GM06990 (cell line): ENCODE measurements around the gene ORMDL2.

Experiments
- DNase-seq: peaks from one replicate; pipeline ENCODE4 v3.0.0-alpha.2; 2011; ENCODE audit not compliant: insufficient read length; ENCODE audit errors: extremely low read depth
- H3K27me3 ChIP-seq: replicated peaks from 2 replicates; pipeline ENCODE4 v1.6.0; 2011; ENCODE audit warnings: low read length; ENCODE audit not compliant: control insufficient read depth, insufficient read depth
- H3K36me3 ChIP-seq: 2 replicates; pipeline ENCODE4 v1.5.1; 2011; ENCODE audit warnings: low read length; ENCODE audit not compliant: control insufficient read depth, insufficient read depth
- H3K4me3 ChIP-seq: replicated peaks from 2 replicates; pipeline ENCODE4 v1.5.1; 2011; ENCODE audit warnings: low read depth, mild to moderate bottlenecking, control low read depth, low read length
- TF ChIP-seq, protein P1 (sequence below): IDR thresholded peaks from 2 replicates; pipeline ENCODE4 v1.5.1; 2011; ENCODE audit warnings: low read length, control low read depth, mild to moderate bottlenecking, inconsistent platforms; ENCODE audit not compliant: insufficient read depth, poor library complexity, severe bottlenecking

ORMDL2 gene

DNA sequence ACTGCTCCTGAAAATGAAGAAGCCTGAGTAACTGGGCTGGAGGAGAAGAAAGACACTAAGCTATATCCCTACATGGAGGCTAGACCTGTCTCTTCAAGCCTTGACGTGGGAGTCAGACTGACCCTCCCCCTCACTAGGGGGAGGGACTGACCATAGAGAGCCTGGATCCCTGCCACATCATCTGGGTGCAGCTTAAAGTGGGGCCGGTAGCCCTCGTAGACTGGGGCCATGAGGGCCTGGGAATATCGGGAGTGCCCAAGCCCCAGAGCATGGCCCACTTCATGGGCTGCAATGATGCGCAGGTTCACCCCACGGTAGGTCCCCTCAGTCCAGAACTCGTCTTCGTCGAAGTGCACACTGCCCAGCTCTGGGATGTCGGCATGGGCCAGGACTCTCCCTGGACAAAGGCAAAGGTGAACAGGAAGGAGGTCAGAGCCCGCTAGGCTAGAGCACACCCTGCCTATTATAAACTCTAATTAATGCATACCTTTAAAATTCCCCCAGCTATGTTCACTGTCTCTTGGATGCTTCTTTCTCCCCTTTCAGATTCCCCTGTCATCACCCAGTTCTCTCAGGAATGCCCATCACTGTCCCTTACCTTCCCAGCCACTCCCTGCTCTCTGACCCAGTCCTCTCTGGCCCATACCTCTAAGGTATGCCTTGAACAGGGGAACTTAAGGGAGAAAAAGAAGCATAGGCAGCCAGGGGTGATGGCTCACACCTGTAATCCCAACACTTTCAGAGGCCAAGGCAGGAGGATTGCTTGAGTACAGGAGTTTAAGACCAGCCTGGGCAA, 21.7 kb downstream of the ORMDL2 start:
- DNase-seq, result no peak
- TF ChIP-seq, protein P1, sequence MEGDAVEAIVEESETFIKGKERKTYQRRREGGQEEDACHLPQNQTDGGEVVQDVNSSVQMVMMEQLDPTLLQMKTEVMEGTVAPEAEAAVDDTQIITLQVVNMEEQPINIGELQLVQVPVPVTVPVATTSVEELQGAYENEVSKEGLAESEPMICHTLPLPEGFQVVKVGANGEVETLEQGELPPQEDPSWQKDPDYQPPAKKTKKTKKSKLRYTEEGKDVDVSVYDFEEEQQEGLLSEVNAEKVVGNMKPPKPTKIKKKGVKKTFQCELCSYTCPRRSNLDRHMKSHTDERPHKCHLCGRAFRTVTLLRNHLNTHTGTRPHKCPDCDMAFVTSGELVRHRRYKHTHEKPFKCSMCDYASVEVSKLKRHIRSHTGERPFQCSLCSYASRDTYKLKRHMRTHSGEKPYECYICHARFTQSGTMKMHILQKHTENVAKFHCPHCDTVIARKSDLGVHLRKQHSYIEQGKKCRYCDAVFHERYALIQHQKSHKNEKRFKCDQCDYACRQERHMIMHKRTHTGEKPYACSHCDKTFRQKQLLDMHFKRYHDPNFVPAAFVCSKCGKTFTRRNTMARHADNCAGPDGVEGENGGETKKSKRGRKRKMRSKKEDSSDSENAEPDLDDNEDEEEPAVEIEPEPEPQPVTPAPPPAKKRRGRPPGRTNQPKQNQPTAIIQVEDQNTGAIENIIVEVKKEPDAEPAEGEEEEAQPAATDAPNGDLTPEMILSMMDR, result no peak
- Histone ChIP-seq H3K36me3 (no peaks in the 10 kb centered on the region), H3K4me3 (no peak overlapping the region), H3K27me3 (no peaks in the 10 kb centered on the region)

DNA sequence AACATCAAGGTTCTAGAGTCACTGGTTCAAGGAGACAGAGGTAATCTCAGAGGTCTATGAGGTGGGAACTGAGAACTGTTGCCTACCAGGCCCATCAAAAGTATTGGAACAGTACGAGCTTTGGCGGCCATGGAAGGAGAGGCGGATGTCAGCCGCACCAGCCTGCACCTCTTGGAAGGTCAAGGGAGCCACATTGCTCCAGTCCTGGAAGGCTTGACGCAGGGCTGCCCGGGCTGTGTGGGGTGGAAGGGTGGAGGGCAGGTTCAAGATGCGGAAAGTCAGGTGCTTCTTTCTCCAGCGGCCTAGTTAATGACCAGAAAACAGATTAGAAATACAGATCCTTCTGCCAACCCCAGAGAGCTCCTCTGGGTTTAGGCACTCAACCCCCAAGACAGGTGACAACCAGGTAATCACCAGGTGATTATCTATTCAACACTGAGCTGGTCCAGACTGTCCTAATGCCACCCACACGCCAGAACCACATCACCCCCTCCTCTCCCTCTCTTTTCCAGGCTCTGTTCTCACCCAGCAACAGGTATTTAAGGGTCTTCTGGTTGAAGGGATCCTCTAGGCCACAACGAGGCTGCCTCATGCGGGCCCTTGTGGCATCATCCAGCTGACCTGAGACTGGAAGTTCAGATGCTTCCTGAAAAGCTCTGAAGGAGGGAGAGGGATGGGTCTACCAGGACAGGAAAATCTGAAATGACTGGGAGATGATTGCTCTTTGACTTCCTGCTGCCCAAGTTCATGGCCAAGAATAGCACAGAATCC, 22.9 kb downstream of the ORMDL2 start:
- Histone ChIP-seq H3K36me3 (no peaks in the 10 kb centered on the region), H3K4me3 (no peak overlapping the region), H3K27me3 (no peaks in the 10 kb centered on the region)
- DNase-seq, result no peak
- TF ChIP-seq, protein P1, result no peak

DNA sequence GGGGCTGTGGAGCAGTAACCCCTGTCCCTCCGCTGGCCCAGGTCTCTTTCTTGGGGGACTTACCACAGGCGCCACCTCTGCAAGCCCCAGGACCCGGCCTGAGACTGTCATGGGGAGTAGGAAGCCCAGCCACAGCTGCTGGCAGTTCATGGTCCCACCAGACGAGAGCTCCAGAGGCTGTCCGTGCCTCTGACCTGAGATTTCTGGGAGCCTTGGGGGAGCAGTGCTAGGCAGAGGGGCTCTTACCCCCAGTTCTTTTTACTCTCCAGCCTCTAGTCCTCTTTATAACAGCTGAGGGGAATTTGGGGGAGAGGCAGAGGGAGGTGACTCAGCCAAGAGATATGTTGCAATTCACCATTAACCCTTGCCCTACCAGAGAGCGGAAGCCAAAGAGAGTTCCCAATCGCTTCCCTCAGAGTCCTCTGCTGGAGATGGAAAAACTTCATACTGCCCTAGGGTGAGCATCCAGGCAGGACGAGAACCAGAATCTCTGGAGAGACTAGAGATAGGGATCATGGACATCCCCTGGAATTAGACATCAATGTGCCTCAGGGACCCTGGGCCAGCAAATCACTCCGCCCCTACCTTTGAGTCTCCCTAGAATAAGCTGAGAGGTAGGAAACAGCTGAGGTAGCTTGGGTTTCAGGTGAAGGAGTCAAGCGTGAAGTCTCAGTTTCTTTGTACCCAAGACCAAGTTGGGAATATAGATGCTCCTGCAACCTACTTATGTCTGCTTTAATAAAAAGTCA, 25.0 kb downstream of the ORMDL2 start, which contains the start of gene MMP19:
MMP19 (minus strand) TSS at position 256 of the 749 bp plus-strand sequence; CDS start at position 150, 106 bp downstream.
- DNase-seq, result no peak
- no peak within 1 kb of the TSS for H3K4me3 ChIP-seq
- TF ChIP-seq, protein P1, result no peak
- H3K36me3 ChIP-seq, result no peaks in the 10 kb centered on the region
- no peaks in the 10 kb centered on the region for H3K27me3 ChIP-seq

DNA sequence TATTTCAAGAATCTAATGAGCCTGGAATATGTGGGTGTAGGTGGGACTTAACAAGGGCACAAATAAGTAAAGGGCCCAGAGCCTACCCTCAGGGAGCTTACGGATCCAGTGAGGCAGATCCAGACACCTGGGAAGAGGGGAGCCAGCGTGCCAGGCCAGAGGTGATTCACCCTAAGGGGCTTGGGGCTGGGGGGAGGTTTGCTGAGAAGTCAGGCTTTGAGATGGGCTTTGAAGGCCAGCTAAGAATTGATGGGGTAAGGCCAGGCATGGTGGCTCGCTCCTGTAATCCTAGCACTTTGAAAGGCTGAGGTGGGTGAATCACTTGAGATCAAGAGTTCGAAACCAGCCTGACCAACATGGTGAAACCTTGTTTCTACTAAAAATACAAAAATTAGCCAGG, 25.6 kb downstream of the ORMDL2 start:
- TF ChIP-seq, protein P1, result no peak
- no peak for DNase-seq
- Histone ChIP-seq H3K4me3 (no peak overlapping the region), H3K27me3 (no peaks in the 10 kb centered on the region), H3K36me3 (no peaks in the 10 kb centered on the region)

DNA sequence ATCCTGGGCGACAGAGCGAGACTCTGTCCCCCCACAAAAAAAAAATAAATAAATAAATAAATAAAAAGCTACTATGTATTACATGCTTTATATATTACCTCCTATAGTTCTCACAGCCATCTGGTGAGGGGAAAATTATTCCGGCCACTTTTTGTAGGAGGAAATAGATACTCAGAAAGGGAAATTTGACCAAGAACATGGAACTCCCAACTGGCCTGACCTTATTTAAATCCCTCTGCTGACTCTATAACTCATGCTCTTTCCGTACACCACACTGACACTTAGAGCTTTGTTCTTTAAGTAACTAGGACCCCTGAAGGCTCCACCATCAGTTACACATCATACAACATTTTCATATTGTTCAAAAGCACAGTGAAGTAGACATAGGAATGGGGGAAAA, 27.1 kb downstream of the ORMDL2 start:
- no peaks in the 10 kb centered on the region for H3K36me3 ChIP-seq
- DNase-seq, result no peak
- H3K4me3 ChIP-seq, result no peak overlapping the region
- TF ChIP-seq, protein P1, result no peak
- no peaks in the 10 kb centered on the region for H3K27me3 ChIP-seq
